Chondrocyte (in vitro differentiated cells): ENCODE data around the gene HPSE2. TPM values are rescaled to one million over a fixed set of nuclear protein-coding genes. Genes with fewer than 3 reads are reported as not detected.
A peak's percentile ranks its signal among the peaks of the same experiment; 100 is the strongest.

Source experiments
- DNase-seq: peaks from one replicate; pipeline ENCODE4 v3.0.0; 2021; ENCODE audit warnings: mixed read lengths, low spot score
- H3K27ac Mint-ChIP-seq: one replicate; pipeline ENCODE4 v1.8.0; 2021; ENCODE audit warnings: mild to moderate bottlenecking, moderate library complexity, mixed read lengths; ENCODE audit not compliant: unreplicated experiment
- H3K27me3 Mint-ChIP-seq: 2 replicates; pipeline ENCODE4 v1.8.0; 2021; ENCODE audit warnings: low read depth, mixed read lengths
- H3K36me3 Mint-ChIP-seq: 2 replicates; pipeline ENCODE4 v1.8.0; 2021; ENCODE audit warnings: low read depth, mixed read lengths
- H3K4me1 Mint-ChIP-seq: 2 replicates; pipeline ENCODE4 v1.8.0; 2021; ENCODE audit warnings: low read depth, mild to moderate bottlenecking, mixed read lengths
- H3K4me3 Mint-ChIP-seq: one replicate; pipeline ENCODE4 v1.8.0; 2021; ENCODE audit warnings: mild to moderate bottlenecking, moderate library complexity, mixed read lengths; ENCODE audit not compliant: unreplicated experiment
- H3K9me3 Mint-ChIP-seq: 2 replicates; pipeline ENCODE4 v1.8.0; 2021; ENCODE audit warnings: low read depth, mixed read lengths
- total RNA-seq: library from RNA; stranded (reverse); gene quantifications from 3 replicates; pipeline ENCODE4 v1.2.1, GENCODE V29; 2021
- TF ChIP-seq, protein P1 (sequence below): fragments of 200-600 bp; sonication (generic); IDR thresholded peaks from 2 replicates; pipeline ENCODE4 v1.5.0; 2021; ENCODE audit warnings: antibody characterized with exemption, mild to moderate bottlenecking, moderate library complexity

HPSE2 gene
- total RNA-seq, 1 donor from 2014 or later, result not detected

DNA sequence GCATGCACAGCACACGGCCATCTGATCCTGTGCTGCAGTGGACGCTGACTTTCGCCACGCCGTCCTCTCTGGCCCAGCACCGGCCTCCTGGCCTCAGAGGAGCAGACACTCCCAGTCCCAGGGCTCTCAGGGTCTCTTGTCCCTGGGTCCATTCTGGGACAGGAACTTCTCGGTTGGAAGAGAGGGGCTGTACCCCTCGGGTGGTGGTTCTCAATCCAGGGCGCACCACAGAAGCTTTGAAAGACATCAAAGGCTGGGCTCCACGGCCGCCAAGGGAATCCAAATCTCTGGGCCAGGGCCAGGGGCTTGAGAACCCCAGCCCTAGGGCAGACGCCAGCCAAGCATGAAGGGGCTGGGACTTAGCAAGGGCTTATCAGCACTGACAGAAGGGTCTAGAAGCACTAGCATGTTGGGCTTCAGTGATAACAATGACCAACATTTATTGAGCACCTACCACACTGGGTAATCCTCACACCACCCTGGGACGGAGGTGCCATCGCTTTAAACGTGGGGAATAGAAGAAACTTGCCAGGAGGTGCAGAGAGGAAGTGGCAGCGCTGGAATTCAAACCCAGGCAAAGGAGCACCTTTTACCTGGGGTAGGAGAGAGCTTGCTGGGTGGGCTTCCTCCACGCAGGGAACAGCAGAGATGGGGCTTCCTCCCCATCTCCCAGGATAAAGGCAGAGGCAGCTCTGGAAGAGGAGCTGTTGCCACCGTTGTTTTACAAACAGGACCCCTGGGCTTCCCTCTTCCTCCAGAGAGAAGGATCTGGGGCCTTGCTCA lies 818.9 kb downstream of the HPSE2 start:
- Mint-ChIP-seq H3K27ac (no peak overlapping the region), H3K27me3 (no peaks in the 10 kb centered on the region)

DNA sequence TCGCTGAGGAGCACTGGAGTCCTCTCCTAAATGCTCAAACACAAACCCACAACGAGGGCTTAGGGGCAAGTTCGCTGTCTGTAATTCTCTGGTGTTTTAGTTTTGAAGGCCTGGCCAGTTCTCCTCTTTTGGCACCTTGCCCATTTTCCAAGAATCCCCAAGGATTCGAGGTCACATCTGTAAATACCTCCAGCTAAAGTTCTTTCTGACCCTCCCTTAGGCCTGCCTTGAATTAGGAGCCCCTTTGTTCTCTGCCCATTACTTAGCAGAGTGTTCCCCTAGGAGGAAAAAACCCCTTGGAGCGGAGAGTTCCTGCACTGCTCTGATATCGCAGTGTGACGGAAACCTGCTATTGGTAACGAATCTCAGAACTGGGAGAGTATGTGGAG lies 819.9 kb downstream of the HPSE2 start:
- Mint-ChIP-seq H3K27ac (peak overlapping the region; percentile 37), H3K27me3 (no peaks in the 10 kb centered on the region), H3K9me3 (no peaks in the 10 kb centered on the region), H3K36me3 (peaks cover 6% of the 10 kb centered on the region), H3K4me3 (no peak overlapping the region), H3K4me1 (peaks cover 25% of the 10 kb centered on the region)
- DNase-seq, result no peak
- TF ChIP-seq, protein P1, sequence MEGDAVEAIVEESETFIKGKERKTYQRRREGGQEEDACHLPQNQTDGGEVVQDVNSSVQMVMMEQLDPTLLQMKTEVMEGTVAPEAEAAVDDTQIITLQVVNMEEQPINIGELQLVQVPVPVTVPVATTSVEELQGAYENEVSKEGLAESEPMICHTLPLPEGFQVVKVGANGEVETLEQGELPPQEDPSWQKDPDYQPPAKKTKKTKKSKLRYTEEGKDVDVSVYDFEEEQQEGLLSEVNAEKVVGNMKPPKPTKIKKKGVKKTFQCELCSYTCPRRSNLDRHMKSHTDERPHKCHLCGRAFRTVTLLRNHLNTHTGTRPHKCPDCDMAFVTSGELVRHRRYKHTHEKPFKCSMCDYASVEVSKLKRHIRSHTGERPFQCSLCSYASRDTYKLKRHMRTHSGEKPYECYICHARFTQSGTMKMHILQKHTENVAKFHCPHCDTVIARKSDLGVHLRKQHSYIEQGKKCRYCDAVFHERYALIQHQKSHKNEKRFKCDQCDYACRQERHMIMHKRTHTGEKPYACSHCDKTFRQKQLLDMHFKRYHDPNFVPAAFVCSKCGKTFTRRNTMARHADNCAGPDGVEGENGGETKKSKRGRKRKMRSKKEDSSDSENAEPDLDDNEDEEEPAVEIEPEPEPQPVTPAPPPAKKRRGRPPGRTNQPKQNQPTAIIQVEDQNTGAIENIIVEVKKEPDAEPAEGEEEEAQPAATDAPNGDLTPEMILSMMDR, result no peak

More for the DNA sequence above, 818.9 kb downstream of the HPSE2 start:
- Mint-ChIP-seq H3K36me3 (peaks cover 6% of the 10 kb centered on the region), H3K9me3 (no peaks in the 10 kb centered on the region), H3K4me3 (no peak overlapping the region), H3K4me1 (peaks cover 23% of the 10 kb centered on the region)
- TF ChIP-seq, protein P1, result no peak
- DNase-seq, result no peak

DNA sequence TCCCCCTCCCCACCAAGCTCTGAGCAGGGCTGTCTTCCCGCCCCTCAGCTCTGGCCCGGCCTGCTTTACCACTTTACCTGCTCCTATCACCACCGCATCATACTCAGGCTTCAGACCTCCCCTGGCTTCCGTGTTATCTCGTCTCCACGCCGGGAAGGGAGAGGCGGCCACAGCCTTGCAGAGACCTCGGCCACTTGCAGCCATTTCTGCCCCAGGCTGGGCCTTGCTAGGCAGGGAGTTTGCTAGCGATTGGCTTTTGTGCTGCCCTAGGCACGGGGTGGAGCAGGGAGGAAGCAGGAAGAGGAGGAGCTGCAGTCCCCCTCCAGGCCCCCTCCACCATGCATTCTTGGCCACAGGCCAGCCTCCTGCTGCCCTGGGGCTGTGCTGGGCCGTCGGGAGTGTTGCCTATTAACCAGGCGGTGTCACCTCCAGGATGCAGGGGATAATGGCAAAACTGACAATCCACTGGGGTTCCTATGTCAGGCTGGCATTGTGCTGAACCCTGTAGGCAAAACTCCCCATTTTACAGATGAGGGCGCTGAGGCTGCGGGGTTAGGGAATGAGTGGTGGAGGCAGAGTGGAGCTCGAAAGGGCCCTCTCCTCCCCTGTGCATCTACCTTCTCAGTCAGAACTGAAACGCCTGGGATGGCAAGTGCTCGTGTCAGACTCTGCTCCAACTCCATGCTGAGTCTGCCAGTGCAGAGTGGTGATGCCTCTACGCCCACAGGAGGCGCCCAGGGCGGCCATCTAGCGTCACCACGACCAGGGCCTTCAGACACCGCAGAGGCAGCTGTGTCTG lies 820.5 kb downstream of the HPSE2 start, which contains the start of gene PYROXD2:
PYROXD2 (minus strand) TSS at position 251 of the 799 bp plus-strand sequence; CDS start at position 204, 47 bp downstream.
- DNase-seq, result no peak
- H3K4me1 Mint-ChIP-seq, result peaks cover 25% of the 10 kb centered on the region
- peaks cover 6% of the 10 kb centered on the region for H3K36me3 Mint-ChIP-seq
- peak within 1 kb of the TSS; percentile 77 for H3K27ac Mint-ChIP-seq
- H3K27me3 Mint-ChIP-seq, result no peaks in the 10 kb centered on the region
- H3K9me3 Mint-ChIP-seq, result no peaks in the 10 kb centered on the region
- peak within 1 kb of the TSS; percentile 94 for H3K4me3 Mint-ChIP-seq
- TF ChIP-seq, protein P1, result peak; percentile 33

DNA sequence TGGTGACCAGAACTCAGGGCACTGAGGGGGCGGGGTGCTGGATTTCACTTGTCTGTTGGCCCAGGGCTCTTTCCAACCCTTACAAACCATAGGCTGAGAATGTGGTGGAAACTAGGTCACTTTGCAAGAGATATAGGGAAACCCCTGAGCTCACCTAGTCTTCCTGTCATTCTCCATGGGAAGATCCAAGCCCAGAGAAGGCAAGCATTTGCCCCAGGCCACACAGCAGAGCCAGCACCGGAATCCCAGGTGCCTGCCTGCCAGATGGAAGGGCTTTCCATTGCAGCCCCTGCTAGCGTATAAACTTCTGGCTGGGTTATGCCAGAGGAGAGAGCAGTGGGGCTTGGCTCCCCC lies 821.1 kb downstream of the HPSE2 start:
- no peak for DNase-seq
- Mint-ChIP-seq H3K4me1 (peaks cover 25% of the 10 kb centered on the region), H3K27me3 (no peaks in the 10 kb centered on the region), H3K36me3 (peaks cover 4% of the 10 kb centered on the region), H3K27ac (peak overlapping the region; percentile 77), H3K9me3 (no peaks in the 10 kb centered on the region), H3K4me3 (peak overlapping the region; percentile 94)
- TF ChIP-seq, protein P1, result no peak

DNA sequence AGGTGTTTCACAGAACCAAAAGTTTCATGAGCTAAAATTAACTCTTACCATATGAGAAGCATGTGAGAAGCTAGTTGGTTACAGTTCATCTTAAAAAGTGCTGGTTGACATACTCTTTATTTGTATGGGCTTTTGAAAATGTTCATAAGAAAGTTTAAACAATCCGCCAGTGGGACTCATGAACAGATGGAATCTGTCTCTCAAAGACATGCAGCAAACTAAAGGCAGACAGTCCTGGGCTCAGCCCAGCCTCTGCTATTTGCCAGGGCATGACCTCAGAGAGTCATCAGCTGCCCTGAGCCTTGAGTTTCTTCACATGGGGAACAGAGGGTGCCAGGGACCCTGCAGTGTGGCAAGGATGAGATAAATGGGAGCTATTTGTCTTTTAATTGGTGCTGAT lies 823.9 kb downstream of the HPSE2 start:
- TF ChIP-seq, protein P1, result no peak
- no peaks in the 10 kb centered on the region for H3K9me3 Mint-ChIP-seq
- no peaks in the 10 kb centered on the region for H3K36me3 Mint-ChIP-seq
- peaks cover 25% of the 10 kb centered on the region for H3K4me1 Mint-ChIP-seq
- DNase-seq, result no peak
- no peak overlapping the region for H3K4me3 Mint-ChIP-seq
- H3K27ac Mint-ChIP-seq, result no peak overlapping the region
- H3K27me3 Mint-ChIP-seq, result no peaks in the 10 kb centered on the region
